GM21515 (cell line): Measurements from ENCODE around the gene NFAM1.

ENCODE experiments used
- ATAC-seq: cut with Tn5 transposase; IDR thresholded peaks from one replicate; pipeline ENCODE4 v1.9.1; 2021; ENCODE audit not compliant: unreplicated experiment

The NFAM1 gene

DNA sequence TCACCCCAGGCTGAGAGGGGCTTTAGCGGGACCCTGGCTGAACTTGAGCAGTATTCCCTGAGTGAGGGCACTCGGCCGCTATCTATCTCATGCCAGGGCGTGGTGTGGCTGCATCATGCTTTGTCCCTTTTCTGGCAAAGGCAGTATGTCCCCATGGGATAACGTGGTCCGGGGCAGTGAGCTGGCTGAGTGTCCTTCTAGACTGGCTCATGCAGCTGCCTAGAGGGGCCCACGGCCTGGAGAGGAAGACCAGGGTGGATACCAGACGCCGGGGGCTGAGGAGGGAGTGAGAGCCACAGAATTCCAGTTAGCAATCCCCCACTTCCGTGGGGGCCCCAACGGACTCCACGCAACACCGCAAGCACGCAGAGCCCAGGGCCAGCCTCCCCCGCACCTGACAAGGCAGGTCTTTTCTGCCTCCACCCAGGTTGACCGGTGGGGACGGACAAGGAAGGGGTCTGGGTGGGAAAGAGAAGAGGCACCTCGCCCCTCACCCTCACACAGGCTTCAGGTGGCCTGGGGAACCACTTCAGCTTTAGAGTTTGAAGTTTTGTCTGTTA lies 15.5 kb downstream of the NFAM1 start:
- ATAC-seq = no peak

DNA sequence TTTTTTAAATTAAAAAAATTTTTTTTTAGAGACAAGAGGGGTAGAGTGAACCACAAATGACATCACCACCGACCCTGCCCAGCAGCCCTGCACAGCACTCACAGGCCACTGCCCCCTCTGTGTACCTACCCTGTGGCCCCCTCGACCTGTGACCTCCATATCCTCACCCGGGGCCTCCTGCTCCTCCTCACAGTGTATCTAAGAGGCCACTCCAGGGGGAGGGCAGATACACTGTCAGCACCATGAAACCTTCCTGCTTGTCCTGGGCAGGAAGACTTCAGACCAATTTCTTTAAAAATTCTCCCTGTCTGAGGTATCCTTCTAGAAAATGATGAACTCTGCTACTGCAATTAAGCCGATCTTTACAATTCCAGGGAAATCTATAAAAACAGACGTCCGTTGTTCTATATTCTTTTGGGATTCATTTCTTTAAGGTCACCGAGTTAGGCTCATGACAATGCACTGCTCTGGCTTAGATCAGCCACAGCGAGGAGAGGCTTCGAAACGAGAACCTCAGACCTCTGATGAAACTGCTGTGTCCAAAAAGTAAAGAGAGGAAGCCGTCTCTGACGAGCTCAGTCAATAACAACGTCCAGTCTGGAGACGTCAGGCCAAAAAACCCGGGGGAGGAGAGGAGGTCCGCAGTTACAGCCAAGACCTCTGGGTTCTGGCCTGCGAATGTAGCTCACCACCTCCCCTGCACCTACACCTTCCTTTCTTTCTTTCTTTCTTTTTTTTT lies 17.5 kb downstream of the NFAM1 start:
- no peak for ATAC-seq

DNA sequence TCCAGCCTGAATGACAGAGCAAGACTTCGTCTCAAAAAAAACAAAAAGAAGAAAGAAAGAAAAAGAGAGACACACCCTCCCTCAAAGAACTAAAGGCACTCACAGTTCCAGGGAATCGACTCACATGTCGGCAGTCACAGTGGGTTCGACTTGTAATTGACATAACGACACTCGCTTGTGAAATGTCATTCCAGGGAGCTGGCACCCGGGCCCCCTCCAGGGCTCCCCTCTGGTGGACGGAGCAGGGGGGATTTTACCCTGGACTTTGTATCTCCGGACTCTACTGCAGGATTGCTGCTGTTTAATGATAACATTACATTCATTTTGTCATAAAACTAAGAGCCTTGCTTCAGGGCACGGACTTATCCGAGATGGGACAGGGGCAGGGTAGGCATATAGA lies 18.2 kb downstream of the NFAM1 start:
- ATAC-seq = no peak

- ATAC-seq = no peak
Observed at GRCh38 chr22:42412744-42413333, 19.4 kb downstream of the NFAM1 start.

DNA sequence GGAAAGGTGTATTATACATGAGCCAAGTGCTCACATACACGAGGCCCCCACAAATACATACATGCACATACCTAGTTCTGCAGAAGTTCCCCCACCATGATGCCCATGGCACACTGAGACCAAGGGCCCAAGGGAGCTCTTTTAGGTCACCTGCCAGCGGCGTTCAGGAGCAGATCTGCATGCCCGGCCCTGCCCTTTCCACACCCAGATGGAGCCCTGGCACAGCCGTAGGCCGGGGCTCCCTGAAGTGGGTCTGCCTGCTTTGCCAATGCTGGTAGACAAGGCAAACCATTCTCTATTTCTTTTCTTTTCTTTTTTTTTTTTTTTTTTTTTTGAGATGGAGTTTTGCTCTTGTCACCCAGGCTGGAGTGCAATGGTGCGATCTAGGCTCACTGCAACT lies 21.5 kb downstream of the NFAM1 start:
- no peak for ATAC-seq

DNA sequence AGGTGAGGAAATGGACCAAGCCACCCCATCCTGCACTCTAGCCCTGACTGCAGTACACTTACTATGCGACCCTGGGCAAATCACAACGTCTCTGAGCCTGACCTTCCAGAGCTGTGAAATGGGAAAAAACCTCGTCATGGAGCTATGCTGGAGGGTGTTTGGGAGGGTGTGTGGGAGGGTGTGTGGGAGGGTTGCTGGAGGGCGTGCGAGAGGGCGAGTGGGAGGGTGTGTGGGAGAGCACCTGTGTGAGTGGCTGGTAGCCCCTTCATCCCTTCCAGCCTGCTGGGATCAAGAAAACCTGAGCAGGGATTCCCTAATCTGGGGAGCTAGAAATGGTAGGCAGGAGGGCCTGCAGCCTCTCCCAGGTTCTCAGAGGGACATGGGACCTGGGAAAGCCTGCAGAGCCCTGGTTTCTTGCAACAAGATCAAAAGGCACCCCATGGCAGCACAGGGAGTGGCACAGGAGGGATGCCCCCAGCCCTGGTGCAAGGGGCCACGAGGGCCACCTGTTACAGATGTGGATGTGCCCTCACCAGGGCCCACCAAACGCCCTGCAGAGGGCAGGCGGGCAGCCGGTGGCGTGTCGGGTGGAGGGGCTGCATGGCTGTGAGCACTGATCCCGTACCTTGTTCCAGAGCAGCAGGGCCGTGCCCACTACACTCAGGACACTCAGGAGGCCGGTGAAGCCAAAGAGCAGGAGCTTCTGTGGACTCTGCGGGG lies 23.2 kb downstream of the NFAM1 start:
- ATAC-seq = no peak

DNA sequence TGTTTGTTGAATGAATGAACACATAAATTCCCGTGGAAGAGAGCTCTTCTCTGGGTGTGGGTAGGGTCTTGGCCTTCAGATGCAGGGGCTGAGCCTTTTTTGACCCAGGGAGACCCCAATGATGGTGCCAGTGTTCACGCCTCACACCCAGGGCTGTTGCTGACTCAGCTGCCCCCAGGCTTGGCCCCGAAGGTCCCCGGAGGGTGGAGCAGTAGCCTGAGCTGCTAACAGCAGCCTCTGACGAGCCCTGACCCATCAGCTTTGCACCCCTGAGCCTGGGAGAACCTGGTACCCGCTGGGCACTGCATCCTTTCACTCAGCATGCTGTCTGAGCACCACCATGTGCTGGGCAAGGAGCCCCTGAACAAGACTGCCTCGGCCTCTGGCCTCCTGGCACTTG lies 23.9 kb downstream of the NFAM1 start:
- no peak for ATAC-seq

DNA sequence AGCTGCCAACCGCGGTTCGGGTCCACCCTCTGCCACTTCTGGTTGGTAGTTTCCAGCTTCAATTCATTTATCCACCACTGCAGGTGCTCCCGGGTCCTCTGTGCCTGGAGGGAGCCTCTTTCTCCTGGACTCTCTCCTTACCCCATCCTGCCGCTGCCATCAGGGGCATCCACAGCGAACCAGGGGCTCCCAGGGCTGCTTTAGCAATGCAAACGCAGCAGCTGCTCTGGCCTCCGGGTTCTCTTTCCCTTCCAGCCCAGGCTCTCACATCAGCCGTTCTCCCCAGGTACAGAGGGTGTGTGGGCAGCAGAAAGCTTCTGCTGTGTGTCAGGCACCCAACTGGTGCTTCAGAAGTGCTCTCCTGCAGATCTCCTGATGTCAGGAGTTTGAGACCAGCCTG lies 27.9 kb downstream of the NFAM1 start:
- ATAC-seq = no peak

- ATAC-seq = no peak
Observed at GRCh38 chr22:42401535-42402334, 30.5 kb downstream of the NFAM1 start.

GRCh38 chr22:42400811-42401534 lies 31.2 kb downstream of the NFAM1 start:
- no peak for ATAC-seq

- no peak for ATAC-seq
Observed at GRCh38 chr22:42399315-42400271, 32.6 kb downstream of the NFAM1 start.

DNA sequence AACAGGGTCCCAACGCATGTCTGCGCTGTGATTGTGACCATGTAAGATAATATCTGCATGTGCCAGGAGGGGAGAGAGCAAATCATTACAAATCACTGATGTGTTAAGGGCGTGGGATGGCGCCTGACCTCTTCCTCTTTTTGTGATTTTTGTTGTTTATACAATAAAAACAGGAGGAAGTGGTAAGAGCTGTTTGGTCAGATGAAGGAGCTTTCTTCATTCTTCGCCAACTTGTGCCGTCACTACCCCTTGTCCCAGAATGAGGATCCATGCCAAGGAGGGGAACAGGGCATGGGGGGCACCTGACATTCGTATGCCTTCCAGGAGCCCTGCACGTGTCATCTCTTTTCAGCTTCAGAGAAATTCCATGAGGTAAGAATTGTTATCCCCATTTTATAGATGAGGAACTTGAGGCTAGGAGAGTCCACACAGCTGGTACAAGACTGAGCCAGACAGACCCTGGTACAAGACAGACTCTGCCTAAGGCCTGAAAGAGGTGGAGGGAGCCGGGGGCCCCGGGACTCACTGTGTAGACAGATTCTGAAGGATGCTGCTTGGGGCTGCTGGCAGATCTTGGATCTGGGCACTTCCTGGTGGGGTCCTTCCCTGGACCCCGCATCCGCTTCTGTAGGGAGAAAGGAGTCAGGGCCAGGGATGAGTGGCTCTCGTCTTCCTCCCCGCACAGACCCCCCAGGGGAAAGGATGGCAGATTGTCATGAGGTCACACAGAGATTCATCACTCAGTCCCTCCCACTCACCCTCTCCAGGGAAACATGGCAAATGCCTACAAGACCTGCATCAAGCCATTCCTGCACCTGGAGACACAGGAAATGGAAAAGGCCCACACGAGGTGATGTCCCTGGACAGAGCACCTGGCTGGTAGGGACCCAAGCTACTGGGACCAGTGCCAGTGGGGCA lies 34.6 kb downstream of the NFAM1 start:
- no peak for ATAC-seq

DNA sequence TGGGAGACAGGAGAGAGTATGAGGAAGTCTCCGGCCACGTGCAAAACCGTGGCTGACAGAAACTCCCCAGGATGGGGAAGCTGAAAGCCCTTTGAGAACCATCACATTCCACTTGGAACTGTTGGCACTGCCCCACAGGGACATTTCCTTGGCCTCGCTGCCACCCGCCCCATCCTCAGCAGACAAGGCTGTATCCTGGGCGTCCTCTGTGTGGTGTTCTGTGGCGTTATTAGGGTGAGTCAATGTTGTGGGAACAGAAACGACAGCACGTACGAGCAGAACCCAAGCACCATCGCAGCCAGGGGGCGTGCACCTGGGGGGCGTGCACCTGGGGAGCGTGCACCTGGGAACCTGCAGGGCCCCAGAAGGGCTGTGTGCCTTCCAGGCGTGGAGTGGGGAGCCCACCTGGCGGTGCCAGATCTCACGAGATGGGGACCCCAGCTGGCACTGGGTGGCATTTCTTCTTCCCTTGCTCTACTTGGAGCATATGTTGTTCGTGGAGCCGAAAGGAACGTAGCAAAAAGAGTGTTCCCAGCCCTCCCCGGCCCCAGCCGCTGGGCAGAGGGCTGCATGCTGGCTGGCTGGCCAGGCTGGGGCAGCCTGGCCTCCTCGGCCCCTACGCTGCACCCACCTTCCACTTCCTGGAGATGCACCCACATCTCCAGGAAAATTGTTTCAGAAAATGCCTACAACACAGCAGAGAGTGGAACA lies 35.4 kb downstream of the NFAM1 start:
- ATAC-seq = no peak

DNA sequence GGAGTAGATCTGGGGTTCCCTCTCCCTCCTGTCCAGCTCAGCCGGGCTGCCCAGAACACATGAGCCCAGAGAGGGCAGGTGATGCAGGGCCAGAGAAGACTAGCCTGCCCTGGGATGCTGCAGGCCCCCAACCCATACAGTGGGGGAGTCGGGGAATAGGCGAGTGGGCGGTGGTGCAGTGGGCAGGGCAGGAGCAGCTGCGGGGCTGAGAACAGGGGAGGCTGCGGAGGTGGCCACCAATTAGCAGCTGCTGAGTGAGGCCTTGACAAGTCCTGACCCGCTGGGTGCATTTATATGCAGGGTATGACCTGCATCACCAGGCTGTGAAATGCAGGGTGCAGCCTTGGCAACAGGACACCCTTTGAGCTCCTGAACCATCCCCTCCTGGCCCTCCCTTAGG lies 43.1 kb downstream of the NFAM1 start:
- ATAC-seq = no peak

DNA sequence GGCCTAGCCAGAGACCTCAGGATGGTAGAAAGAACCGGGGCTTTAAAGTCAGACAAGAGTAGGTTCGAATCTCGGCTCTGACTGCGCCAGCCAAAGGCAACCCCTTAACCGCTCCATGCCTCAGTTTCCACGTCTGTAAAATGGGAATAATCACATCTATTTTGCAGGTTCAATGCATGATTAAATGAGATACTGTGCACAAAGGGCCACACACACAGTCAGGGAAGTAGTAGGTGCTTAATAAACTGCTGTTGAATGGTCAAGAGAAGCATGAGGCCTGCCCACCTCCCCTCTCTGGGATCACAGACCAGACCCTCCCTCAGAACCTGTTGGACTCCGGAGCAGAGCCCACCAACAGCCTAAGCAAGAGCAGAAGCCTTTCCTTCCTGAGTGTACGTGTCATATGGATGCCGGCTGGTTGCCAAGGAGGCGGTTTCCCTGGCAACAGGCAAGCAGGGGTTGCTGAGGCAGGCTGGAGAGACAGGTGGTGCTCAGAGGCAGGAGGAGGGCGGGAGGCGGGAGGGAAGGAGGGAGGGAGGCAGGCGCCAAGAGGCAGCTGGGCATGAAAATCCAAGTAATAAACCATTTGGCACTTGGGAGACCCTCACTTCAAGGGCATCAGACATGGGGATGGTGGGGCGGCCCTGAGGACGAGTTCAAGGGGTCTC lies 43.9 kb downstream of the NFAM1 start:
- no peak for ATAC-seq

DNA sequence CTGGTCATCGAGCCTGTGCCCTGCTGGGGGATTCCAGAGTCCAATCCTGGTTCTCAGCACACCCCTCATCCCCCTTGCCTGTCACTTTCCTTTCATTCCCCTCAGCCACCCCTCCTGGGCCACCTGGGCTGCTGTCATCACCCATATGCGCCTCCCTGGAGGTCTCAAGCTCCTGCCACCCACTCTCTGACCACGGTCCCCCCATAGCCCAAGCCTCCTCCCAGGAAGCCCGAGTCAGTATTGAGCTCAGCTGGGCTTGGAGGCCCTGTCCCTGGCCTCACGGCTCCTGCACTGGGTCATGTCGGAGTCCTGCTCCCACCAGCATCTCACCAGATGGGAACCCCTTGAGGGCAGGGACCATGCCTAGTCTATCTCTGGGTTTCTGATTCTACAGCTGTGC lies 44.6 kb downstream of the NFAM1 start:
- no peak for ATAC-seq

- ATAC-seq = no peak
Observed at GRCh38 chr22:42385696-42386095, 46.5 kb downstream of the NFAM1 start.
